ENCODE measurements around the gene CEP97.
"Not testable (repeated sequence)": the region's sequence is repeated elsewhere in the genome, so short reads cannot be mapped to it uniquely, and the experiment has no call there.

Gene CEP97

GRCh38 chr3:101724329-101725193 is at the start of gene CEP97:
CEP97 (plus strand) TSS chr3:101724614; CDS start chr3:101724677, 63 bp downstream.
- DNase-seq (ENCODE audit: low read depth), result peak; percentile 75

- DNase-seq (ENCODE audit: low read depth), result no peak
These were observed 48.7 kb upstream of the CEP97 start for GRCh38 chr3:101675709-101676215.

GRCh38 chr3:101676216-101676764 is 48.1 kb upstream of the CEP97 start:
- peak; percentile 83 for DNase-seq (ENCODE audit: low read depth)

GRCh38 chr3:101676765-101677435 is 47.5 kb upstream of the CEP97 start, which contains the start of gene ZBTB11:
ZBTB11 (minus strand) TSS chr3:101677132; CDS start chr3:101676914, 218 bp downstream.
- DNase-seq (ENCODE audit: low read depth), result peak; percentile 100

- no peak for DNase-seq (ENCODE audit: low read depth)
These were observed 46.8 kb upstream of the CEP97 start for GRCh38 chr3:101677436-101678286.

GRCh38 chr3:101678837-101679236 is 45.6 kb upstream of the CEP97 start:
- DNase-seq (ENCODE audit: low read depth), result not testable (repeated sequence)

- DNase-seq (ENCODE audit: low read depth), result no peak
These were observed 43.9 kb upstream of the CEP97 start for GRCh38 chr3:101680466-101680865.

- no peak for DNase-seq (ENCODE audit: low read depth)
These were observed 39.4 kb upstream of the CEP97 start for GRCh38 chr3:101685050-101685400.

- DNase-seq (ENCODE audit: low read depth), result no peak
These were observed 38.5 kb upstream of the CEP97 start for GRCh38 chr3:101685870-101686307.

- DNase-seq (ENCODE audit: low read depth), result no peak
These were observed 37.1 kb upstream of the CEP97 start for GRCh38 chr3:101687142-101687931.

GRCh38 chr3:101689286-101689685 is 35.1 kb upstream of the CEP97 start:
- DNase-seq (ENCODE audit: low read depth), result no peak

GRCh38 chr3:101690972-101691371 is 33.4 kb upstream of the CEP97 start:
- no peak for DNase-seq (ENCODE audit: low read depth)

- not testable (repeated sequence) for DNase-seq (ENCODE audit: low read depth)
These were observed 32.4 kb upstream of the CEP97 start for GRCh38 chr3:101691685-101692671.

- DNase-seq (ENCODE audit: low read depth), result not testable (repeated sequence)
These were observed 30.9 kb upstream of the CEP97 start for GRCh38 chr3:101693540-101693939.

GRCh38 chr3:101694836-101695235 is 29.6 kb upstream of the CEP97 start:
- DNase-seq (ENCODE audit: low read depth), result not testable (repeated sequence)

GRCh38 chr3:101695779-101696372 is 28.5 kb upstream of the CEP97 start:
- no peak for DNase-seq (ENCODE audit: low read depth)

GRCh38 chr3:101701696-101702634 is 22.4 kb upstream of the CEP97 start:
- DNase-seq (ENCODE audit: low read depth), result no peak

- no peak for DNase-seq (ENCODE audit: low read depth)
These were observed 21.7 kb upstream of the CEP97 start for GRCh38 chr3:101702726-101703125.
